Astrocyte of the spinal cord (primary cell): Measurements from ENCODE around the gene ACTRT2.

Source experiments
- DNase-seq: peaks from one replicate; pipeline ENCODE4 v3.0.0; 2011; ENCODE audit warnings: low read depth, low spot score
- H3K4me3 ChIP-seq: 2 replicates; pipeline ENCODE4 v1.5.1; 2011; ENCODE audit warnings: low read depth, mild to moderate bottlenecking, low read length, moderate library complexity
- CTCF ChIP-seq: IDR thresholded peaks from 2 replicates; pipeline ENCODE4 v1.5.1; 2012; ENCODE audit warnings: low read depth, mild to moderate bottlenecking, low read length, inconsistent platforms
- in situ Hi-C: cut with HindIII; loops from 2 replicates; pipeline ENCODE4 v1.10.0; 2017; ENCODE audit warnings: low sequenced_read_pairs

ACTRT2 gene

GRCh38 chr1:3064296-3064850 is 43.1 kb downstream of the ACTRT2 start:
- TF ChIP-seq CTCF, result no peak
- no peak for DNase-seq
- in situ Hi-C loops, result loop anchor here (25.0 kb wide), 1 partner anchor 348 kb away; no protein-coding TSS in a partner anchor
- no peak overlapping the region for H3K4me3 ChIP-seq

- no peak for DNase-seq
- no peak overlapping the region for H3K4me3 ChIP-seq
- in situ Hi-C loops, result loop anchor here (25.0 kb wide), 1 partner anchor 347 kb away; no protein-coding TSS in a partner anchor
- no peak for TF ChIP-seq CTCF
These were observed 43.6 kb downstream of the ACTRT2 start for GRCh38 chr1:3064901-3065300.

- no peak for DNase-seq
- in situ Hi-C loops, result loop anchor here (25.0 kb wide), 1 partner anchor 347 kb away; no protein-coding TSS in a partner anchor
- no peak overlapping the region for H3K4me3 ChIP-seq
- no peak for TF ChIP-seq CTCF
These were observed 44.1 kb downstream of the ACTRT2 start for GRCh38 chr1:3065396-3065795.

- H3K4me3 ChIP-seq, result no peak overlapping the region
- in situ Hi-C loops, result loop anchor here (25.0 kb wide), 1 partner anchor 347 kb away; no protein-coding TSS in a partner anchor
- DNase-seq, result no peak
- no peak for TF ChIP-seq CTCF
These were observed 44.5 kb downstream of the ACTRT2 start for GRCh38 chr1:3065797-3066196.

- H3K4me3 ChIP-seq, result no peak overlapping the region
- peak; percentile 52 for TF ChIP-seq CTCF
- no peak for DNase-seq
- in situ Hi-C loops, result loop anchor here (25.0 kb wide), 1 partner anchor 346 kb away; no protein-coding TSS in a partner anchor
These were observed 45.0 kb downstream of the ACTRT2 start for GRCh38 chr1:3066250-3066711.

- no peak overlapping the region for H3K4me3 ChIP-seq
- DNase-seq, result no peak
- in situ Hi-C loops, result loop anchor here (25.0 kb wide), 1 partner anchor 345 kb away; no protein-coding TSS in a partner anchor
- no peak for TF ChIP-seq CTCF
These were observed 45.6 kb downstream of the ACTRT2 start for GRCh38 chr1:3066826-3067225.
